SK-N-DZ (cell line): ENCODE measurements around the gene GARNL3.

Experiments used
- DNase-seq: peaks from one replicate; pipeline ENCODE4 v3.0.0-alpha.2; 2015; ENCODE audit warnings: low spot score

Gene GARNL3

DNA sequence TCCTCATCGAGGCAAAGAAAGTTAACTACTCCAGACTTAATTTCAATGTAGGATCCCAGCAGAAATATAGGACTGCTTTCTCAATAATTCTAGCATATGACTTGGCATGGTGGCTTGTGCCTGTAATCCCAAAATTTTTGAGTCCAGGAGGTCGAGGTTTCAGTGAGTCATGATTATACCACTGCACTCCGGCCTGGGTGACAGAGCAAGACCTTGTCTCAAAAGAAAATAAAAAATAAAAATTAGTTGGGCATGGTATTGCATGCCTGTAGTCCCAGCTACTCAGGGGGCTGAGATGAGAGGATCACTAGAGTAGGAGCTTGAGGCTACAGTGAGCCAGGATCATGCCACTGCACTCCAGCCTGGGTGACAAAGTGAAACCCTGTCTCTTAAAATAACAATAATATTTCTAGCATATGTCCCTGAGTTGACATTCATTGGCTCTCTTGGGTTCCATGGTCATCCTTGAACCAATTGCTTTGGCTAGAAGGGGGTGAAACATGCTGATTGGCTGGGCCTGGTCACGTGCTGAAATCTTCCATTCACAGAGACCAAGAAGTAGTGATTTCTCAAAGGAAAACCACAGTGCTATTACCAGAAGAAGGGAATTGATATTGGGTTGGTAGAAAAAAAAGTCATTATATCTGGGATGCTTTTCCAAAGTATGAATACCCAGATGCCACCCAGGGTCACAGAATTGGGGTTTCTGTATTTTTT is 31.6 kb upstream of the GARNL3 start:
- no peak for DNase-seq

DNA sequence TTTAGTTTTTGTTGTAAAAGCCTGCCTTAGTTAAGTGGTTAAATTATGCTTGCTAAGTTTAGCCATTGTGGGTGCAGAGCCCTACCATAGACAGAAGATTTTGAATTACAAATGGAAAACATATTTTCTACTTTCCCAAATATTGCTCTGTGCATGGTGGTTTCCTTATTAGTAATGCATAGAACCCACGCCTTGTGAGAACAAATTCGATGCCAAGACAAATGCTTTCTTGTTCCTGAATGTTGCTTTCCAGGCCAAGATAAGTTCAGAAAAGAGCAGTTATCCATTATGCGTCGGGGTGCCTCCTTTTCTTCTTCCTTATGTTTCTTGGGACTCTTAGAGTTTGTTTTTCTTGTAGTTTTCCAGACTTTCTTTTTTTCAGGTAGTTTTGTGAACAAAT is 31.0 kb upstream of the GARNL3 start:
- DNase-seq = no peak

DNA sequence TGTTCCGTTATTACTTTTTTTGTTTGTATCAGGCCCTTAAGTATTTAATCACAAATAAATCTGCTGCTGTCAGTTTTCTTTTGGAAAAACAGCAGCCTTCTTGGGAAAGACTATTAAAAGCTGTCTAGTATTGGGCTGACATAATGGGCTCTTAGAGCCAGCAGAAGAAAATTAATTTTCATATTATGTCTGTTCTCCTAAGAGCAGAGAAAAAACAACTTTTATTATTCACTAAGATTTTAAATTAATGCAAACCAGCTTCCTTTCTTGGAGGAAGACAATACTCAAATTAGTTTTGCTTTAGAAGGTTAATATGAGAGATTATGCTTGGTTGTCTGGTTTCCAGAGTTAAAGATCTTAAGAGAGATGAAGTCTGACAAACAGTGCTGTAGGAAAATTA is 30.6 kb upstream of the GARNL3 start:
- no peak for DNase-seq

DNA sequence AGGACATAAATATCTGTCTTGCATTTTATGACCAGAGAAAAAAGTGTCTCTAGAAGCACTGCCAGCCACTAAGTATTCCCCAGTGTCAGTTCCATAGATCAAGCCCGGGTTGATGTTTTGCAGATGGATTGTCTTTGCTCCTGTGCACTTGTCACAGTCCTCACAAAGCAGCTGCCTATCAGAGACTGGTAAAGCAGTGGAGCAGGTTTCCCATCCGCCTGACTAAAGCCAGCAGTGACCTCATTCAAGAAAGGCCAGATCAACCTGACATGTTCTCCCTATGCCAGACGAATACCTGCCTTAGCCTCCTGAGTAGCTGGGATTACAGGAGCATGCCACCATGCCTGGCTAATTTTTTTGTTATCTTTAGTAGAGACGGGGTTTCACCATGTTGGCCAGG is 26.8 kb upstream of the GARNL3 start:
- DNase-seq = peak; percentile 60

DNA sequence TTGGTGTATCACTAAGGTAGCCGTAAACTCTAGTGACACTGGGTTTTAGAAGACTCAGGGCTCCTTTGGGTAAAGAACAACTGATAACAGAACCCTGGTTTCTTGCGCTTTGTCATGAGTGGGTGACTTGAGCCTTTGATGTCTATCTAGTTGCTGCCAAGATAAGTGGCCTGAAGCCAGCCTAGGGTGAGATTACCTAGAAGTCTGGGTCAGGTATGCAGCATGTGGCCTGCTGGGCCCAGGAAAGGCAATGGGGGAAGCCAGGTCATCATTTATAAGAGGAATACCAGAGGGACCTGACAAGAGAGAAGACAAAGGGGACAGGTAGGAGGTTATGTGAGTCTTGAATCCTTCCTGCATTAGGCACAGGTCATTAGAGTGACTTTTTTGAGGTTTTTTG is 23.2 kb upstream of the GARNL3 start:
- no peak for DNase-seq

DNA sequence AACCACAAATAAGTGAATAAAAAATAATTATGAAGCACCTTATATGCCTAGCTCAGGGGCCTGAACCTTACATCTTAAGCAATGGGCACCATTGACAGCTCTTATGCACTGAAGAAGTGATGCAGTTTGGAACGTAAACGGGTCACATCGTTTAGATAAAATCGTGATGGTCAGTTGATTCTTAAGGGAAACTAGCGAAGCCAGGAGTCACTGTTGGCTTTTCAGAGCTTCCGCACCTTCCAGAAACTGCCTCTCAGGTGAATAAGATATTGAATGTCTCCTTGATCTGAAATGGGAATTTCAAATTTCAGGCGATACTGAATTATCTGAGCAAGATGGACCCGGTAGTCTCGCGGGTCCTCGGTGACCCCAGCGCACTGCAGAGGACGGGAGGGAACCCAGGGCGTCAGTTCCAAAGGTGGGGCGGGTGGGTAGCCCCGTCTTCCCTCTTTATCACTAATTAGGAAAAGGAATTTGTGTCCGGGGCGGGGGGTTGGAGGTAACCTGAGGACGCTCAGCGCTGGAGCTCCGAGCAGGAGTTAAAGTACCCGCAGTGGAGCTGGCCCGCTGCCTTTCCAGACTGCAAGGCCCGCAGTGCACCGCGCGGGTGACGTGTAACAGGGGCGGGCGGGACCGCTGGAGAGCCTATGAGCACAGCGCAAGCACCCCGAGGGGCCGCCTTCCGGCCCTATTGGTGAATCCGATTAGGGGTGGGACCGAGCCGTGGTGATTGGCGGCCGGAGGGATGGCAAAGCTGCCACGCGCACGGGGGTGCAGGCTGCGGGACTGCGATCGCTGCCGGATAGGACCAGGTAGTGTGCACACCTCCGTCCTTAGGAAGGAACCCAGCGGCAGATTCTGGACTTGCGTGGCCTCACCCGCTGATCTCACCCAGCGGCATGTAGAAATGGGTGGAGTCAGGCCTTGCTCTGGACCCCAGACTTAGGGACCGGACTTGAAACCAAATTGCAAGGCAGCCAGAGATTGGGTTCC is 19.7 kb upstream of the GARNL3 start:
- peak; percentile 92 for DNase-seq

DNA sequence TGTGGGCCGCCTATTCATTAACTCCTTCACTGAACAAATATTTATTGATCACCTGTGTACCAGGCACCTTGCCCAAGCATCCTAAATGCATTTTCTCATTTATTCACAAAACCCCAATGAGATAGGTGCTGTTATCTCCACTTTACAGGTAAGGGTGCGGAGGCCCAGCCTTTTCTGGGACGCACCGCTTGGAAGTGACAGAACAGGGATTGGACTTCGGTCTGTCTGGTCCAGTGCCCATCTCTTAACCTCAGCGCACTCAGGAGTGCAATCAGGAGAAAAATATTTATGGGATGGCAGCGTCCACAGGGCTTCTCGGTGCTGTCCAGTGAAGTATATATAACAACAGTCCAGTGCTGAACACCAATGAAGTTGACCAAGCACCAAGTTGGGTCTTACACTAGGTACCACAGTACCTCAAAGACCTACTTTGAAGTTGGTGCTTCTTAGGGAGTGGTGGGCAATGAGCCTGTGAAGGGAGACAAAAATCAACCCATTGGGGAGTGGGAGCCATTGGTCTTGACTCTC is 18.9 kb upstream of the GARNL3 start:
- no peak for DNase-seq

DNA sequence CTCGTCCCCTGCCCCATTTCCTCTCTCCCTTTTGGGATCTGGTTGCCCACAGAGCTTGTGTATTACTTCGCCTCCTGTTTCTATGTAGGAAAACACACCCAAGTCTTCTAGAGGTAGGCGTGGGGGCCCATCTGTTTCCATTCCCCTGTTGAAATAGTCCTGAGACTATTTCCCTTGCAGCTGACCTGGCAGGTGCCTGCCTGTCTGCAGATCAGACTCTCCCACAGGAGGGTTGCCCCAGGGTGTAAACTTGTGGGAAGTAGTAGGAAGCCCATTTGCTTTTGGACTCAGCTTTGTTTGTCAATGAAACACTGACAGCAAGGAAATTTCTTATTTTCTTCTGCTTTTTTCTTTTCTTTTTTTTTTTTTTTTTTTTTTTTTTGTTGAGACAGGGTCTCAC is 16.3 kb upstream of the GARNL3 start:
- no peak for DNase-seq

DNA sequence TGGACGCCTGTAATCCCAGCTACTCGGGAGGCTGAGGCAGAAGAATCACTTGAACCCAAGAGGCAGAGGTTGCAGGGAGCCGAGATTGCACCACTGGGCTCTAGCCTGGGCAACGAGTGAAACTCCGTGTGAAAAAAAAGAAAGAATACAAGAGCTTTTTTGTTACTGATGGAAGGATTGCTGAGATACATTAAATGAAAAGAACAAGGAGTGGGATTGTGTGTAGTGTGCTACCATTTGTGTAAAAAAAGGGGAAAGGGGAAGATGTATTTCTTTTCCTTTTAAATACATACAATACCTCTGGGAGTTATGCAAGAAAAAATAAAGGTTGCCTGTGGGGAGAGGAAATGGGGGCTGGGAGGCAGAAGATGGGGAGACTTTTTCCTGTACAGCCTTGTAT is 14.7 kb upstream of the GARNL3 start:
- DNase-seq = no peak

DNA sequence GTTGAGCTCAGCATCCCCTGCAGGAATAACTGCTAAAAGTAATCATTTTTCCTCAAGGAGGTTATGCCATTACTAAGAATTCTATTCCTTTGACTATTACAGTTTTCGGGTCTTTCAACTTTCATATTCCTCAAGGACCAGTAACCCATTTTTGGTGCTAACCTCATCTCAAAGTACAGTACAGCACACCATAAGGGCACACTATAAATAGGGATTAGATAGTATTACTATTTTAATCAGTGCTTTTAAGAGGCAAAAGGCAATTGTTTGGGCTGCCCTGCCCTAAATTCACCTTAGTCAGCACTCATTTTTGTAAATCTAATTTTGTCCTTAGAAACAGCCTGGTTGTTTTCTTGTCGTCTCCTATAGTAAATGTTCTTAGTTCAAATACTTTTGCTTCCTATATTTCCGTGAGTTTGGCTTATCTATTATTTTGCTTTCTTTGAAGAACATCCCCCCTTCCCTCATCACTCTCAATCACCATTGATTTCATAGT is 13.6 kb upstream of the GARNL3 start:
- no peak for DNase-seq

DNA sequence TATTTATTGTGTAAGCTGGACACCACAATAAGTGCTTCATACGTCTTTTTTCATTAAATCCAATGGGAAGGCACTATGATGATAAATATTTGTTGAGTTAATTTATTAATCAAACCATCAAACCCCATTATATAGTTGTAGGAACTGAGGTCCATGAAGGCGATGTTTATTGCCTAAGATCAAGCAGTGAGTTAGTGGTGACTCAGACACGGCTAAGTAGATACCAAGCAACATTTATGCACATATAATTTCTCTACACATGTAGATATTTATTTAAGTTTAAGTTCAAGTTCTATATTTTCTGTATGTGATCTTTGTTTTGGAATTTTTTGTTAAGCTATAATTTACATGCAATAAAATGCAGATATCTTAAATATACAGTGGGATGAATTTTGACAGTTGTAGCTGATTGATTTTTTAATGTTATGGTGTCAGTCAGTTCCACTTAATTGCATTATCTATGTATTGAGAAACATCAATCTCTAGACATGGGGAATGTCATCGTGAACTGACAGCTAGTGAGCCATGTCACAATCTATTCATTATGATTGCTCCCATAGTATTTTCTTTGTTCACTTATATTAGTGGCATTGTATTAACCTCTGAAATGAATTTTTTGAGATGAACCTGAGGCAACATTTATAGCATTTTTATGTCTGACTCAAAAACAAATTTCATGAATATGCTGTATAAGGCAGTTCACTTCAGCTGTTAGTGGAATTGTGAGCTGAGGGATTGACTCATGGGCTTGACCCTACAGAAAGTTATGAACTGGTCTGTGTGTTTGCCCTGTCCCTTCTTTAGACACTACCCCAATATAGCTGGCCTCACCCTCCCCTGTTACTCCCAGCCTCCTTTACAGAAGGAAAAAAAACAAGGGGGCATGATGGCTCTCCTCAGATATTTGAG is 11.9 kb upstream of the GARNL3 start:
- peak; percentile 28 for DNase-seq

DNA sequence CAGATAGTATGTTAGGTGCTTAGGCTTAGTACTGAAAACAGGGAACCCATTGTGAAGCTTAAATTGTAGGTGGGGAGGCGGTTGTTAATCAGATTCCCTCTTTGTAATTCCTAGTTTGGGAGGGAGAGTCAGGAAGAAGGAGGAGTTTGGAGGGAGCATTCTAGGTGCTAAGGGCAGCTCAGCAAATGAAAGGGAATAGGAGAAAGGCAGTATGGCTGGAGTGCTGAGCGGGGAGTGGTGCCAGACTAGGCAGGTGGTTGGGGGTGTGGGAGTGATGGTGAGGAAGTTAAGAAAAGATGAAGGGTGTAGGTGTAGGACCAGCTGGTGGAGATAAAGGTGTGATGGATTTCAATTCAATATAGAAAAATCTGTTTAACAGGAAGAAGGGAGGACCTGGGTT is 11.1 kb upstream of the GARNL3 start:
- no peak for DNase-seq

DNA sequence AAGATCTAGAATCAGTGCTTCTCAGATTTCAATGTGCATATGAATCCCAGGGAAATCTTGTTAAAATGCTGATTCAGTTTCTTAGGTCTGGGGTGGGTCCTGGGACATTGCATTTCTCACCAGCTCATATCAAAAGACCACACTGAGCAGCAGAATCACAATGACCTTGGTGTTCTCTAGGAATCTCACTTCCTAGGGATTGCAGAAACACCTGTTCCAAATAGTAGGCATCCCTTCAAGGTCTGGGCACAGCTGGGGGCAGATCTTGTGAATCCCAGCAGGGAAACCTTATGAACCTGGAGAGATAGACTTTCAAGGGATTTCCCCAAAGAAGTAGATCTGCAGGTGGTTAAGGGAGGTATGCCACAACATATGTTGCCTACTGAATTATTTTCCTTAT is 8.9 kb upstream of the GARNL3 start:
- DNase-seq = no peak

DNA sequence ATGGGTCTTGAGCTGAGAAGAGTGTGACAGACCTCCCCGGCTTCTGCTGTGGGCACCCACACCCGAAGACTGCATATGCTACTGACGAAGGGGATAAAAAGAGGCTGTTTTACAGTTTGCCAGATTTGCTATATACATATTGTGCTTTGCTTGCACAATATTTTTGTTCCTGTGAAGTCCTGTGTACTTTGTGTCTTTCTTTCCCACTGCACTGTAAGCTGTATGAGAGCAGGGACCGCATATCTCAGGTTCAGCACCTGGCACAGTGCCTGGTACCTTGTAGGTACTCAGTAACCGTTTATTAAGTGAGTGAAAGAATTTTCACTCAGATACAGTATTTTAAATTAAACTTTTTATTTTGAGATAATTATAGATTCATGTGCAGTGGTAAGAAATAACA is 8.2 kb upstream of the GARNL3 start:
- no peak for DNase-seq

DNA sequence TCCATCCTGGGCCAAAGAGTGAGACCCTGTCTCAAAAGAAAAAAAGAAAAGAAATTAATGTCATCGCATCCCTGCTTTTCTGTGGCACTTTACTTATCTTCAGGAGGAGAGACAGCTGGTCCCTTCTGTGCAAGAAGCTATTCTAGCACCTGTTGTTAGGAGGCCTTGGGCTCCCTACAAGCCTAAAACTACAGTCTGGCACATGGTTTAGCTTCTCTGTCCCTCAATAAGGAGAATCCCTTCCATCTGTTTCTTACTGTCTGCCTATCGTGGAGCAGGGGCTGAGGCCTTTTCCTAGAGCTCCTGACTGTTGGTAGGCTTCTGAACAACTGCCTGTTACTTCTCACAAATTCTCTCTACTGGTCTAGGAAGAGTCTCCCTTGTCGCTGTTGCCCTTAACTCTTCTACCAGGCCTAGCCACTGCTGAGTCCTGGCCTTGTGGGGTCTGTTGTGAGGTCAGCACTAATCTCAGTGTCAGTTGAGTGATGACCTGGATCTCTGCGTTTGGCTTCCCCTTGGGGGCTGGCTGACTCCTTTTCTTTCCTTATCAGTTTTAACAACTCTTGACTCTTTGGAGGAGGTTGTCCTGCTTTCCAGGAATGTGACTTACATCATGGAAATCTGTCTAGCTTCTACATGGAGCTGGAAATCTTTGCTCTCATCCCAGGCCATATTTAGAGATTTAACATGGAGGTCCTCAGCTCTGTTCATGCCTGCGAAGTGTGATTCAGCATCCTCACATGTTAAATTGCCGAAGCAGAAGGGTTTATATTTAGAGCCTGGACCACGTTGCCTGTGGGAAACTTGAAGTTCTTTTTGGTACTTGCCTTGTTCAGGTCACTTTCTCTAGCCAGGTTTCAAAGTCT is 5.7 kb upstream of the GARNL3 start:
- DNase-seq = no peak

DNA sequence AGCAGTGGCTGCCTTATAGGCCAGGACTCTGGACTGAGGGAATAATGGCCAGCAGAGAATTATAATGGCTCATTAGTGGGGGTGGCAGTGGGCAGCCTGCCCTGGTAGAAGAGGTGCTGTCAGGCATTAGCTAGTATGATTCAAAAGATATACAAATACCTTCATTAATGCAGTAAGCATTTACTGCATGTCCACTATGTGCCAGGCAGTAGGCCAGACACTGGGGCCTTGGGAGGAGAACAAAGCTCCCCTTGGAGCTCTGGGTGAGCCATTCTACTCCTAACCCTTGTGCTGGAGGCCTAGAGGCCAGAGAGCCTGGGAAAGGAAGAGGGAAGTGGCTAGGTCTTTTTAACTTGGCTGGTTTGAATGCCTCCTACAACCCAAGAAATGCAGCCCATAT is 2.0 kb upstream of the GARNL3 start:
- DNase-seq = no peak

DNA sequence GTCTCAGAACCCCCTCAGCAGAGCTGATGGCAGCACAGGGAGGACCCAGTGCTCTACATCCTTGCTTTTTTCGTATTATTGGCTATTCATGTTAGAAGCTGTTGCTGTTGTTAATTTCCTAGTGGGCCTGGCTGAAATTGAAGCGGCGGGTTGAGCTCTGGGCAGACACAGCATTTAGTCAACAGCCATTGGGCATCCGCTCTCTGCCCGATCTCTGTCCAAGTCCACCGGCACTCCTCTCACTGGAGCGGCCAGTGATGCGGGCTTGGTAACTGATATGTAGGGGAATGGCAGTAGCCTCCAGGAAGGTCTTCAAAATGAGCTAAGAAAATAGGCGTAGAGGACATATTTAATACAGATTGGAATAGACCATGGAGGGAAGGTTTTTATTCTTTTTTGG is 1.3 kb upstream of the GARNL3 start:
- no peak for DNase-seq

DNA sequence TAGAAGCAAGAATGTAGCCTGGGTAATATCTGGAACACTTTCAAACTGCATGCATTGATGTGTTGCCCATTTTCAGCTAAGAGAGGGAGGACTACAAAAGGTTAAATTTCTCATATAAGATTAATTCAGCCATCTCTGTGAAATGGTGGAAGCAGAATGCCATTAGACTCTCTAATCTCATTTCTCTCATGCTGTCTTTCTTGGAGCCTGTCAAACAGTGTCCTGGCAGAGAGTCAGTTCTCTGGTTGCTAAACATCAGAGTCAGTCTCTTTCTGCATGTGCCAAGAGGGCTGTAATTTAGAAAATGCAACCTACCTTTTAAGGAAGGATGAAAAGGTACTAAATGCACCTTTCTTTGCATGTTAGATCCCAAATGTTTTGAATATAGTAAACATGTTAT is 910 bp upstream of the GARNL3 start:
- DNase-seq = peak; percentile 37

DNA sequence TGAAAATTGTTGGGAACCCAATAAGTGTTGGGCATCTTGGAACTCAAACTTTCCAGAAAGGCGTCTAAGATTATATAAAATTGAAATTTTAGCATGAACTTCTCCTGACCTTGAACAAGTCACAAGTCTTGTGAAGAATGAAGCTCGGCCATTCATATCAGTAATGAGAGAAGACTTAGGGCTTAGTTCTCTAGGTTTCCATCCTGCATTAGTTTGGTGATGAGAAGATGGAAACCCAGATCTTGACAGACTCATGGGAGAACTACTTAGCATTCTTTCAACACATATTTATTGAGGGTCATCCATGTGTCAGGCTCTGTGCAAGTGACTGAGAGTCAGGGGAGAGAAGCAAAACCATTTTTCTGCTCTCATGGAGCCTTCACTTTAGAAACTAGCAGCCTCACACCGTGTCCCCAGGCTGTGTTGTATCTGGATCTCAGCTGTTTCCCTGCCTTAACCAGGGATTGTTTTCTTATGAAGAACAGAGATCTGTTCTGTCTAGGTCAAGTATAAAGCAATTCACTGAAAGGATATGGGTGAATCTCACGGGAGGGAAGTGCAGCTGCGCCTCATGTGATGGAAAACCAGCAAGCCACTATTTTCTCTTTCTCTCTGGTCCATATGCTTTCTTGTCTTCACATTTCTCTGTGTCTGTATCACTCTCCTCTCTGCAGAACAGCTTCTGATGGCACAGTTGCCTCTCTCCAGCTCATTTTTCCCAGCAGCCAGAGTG is 3.4 kb downstream of the GARNL3 start:
- DNase-seq = peak; percentile 45

DNA sequence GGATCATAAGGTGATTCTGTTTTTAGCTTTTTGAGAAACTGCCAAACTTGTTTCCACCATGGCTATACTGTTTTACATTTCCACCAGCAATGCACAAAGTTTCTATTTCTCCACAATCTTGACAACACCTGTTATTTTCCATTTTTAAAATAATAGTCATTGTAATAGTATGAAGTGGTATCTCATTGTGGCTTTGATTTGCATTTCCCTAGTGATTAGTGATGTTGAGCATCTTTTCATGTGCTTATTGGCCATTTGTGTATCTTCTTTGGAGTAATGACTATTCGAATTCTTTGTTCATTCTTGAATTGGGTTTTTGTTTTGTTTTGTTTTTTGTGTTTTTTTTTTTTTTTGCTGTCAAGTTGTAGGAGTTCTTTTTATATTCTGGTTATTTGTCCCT is 4.9 kb downstream of the GARNL3 start:
- no peak for DNase-seq
